Kidney epithelial cell (primary cell): Measurements from ENCODE around the gene SRM. TPM values are rescaled to one million over a fixed set of nuclear protein-coding genes. Genes with fewer than 3 reads are reported as not detected.

Experiments
- DNase-seq: peaks from one replicate; pipeline ENCODE4 v3.0.0-alpha.2; 2010; ENCODE audit warnings: low read depth
- H3K27me3 ChIP-seq: 2 replicates; pipeline ENCODE4 v1.6.0; 2011; ENCODE audit warnings: low read length; ENCODE audit not compliant: control insufficient read depth, insufficient read depth
- H3K36me3 ChIP-seq: 2 replicates; pipeline ENCODE4 v1.5.1; 2011; ENCODE audit warnings: low read length; ENCODE audit not compliant: control insufficient read depth, insufficient read depth
- H3K4me3 ChIP-seq: 2 replicates; pipeline ENCODE4 v1.5.1; 2011; ENCODE audit warnings: low read depth, mild to moderate bottlenecking, control low read depth, low read length
- total RNA-seq: library from RNA; depleted of rRNA; stranded (reverse); fragments of >200 nt; gene quantifications from 2 replicates; pipeline ENCODE4 v1.2.3, GENCODE V29; 2015
- TF ChIP-seq, protein P1 (sequence below): IDR thresholded peaks from 2 replicates; pipeline ENCODE4 v1.5.1; 2011; ENCODE audit warnings: mild to moderate bottlenecking, moderate library complexity, low read length, control low read depth, inconsistent platforms; ENCODE audit not compliant: insufficient read depth, poor library complexity, severe bottlenecking

SRM gene
- total RNA-seq, 1 donor from 2014 or later = 75.0 TPM

DNA sequence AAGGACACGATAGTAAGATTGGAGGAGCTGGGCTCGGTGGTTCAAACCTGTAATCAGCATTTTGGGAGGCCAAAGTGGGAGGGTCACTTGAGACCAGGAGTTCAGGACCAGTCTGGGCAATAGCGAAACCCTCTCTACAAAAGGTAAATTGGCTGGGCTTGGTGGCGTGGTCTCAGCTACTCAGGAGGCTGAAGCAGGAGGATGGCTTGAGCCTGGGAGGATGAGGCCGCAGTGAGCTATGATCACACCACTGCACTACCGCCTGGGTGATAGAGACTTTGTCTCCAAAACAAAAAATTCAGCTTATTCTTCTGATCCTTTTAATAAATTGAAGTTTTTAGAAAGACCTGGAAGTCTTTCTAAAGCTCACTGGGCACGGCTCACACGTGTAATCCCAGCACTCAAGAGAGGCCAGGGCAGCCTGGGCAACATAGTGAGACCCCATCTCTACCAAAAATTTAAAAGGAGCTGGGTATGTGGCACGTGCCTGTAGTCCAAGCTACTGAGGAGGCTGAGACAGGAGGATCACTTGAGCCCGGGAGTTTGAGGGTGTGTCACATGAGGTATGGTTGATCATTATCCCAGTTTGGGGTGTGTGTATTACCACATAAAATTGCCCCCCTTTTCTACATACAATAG, 28.1 kb downstream of the SRM start:
- TF ChIP-seq, protein P1, sequence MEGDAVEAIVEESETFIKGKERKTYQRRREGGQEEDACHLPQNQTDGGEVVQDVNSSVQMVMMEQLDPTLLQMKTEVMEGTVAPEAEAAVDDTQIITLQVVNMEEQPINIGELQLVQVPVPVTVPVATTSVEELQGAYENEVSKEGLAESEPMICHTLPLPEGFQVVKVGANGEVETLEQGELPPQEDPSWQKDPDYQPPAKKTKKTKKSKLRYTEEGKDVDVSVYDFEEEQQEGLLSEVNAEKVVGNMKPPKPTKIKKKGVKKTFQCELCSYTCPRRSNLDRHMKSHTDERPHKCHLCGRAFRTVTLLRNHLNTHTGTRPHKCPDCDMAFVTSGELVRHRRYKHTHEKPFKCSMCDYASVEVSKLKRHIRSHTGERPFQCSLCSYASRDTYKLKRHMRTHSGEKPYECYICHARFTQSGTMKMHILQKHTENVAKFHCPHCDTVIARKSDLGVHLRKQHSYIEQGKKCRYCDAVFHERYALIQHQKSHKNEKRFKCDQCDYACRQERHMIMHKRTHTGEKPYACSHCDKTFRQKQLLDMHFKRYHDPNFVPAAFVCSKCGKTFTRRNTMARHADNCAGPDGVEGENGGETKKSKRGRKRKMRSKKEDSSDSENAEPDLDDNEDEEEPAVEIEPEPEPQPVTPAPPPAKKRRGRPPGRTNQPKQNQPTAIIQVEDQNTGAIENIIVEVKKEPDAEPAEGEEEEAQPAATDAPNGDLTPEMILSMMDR = no peak
- no peaks in the 10 kb centered on the region for H3K36me3 ChIP-seq
- DNase-seq = no peak
- no peak overlapping the region for H3K4me3 ChIP-seq
- no peaks in the 10 kb centered on the region for H3K27me3 ChIP-seq

DNA sequence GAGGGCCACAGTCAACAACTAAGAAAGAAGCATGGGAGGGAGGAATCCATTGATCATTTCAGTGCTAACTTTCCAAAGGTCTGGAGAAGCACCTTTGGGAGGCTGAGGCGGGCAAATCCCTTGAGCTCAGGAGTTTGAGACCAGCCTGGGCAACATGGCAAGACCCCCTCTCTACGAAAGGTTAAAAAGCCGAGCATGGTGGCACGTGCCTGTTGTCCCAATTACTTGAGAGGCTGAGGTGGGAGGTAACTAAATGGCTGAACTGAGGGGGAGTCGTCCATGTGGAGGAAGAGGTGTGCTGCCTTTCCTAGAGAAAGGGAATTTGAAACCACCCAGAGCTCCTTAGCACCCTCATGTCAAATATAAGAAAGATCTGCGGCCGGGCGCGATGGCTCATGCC, 29.0 kb downstream of the SRM start:
- no peak for DNase-seq
- Histone ChIP-seq H3K27me3 (no peaks in the 10 kb centered on the region), H3K36me3 (no peaks in the 10 kb centered on the region), H3K4me3 (no peak overlapping the region)
- TF ChIP-seq, protein P1 = no peak

DNA sequence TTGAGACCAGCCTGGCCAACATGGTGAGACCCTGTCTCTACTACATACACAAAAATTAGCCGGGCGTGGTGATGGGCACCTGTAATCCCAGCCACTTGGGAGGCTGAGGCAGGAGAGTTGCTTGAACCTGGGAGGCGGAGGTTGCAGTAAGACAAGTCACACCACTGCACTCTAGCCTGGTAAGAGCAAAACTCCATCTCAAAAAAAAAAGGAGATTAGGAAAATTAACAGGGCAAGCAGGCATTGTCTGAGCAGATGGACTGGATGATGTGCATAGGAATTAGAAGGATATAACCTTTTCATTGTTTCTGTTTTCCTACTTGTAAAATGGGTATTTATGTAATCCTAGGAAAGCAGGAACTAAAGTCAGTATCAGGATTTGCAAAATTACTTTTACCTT, 31.8 kb downstream of the SRM start:
- TF ChIP-seq, protein P1 = no peak
- no peaks in the 10 kb centered on the region for H3K27me3 ChIP-seq
- H3K36me3 ChIP-seq = no peaks in the 10 kb centered on the region

DNA sequence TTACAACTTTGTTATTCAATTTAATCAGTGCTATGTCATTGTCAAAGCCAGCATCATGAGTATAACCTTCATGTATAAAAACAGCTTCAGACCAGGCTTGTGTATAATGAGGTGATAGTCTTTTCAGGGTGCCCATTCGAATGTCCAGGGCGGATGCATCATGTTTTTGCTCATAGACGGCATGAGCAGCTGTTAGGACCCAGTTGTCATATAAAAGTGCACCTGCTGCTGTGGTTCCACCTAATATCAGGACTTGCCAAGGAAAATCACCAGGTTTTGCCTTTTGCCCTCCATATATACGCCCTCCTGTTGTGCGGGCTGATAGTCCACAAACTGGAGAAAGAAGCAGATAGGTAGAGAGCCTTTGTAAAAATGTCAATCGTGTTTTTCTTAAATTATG, 32.5 kb downstream of the SRM start:
- no peak for DNase-seq
- Histone ChIP-seq H3K4me3 (no peak overlapping the region), H3K27me3 (no peaks in the 10 kb centered on the region), H3K36me3 (no peaks in the 10 kb centered on the region)
- TF ChIP-seq, protein P1 = no peak

More for the DNA sequence above, 31.8 kb downstream of the SRM start:
- H3K4me3 ChIP-seq = no peak overlapping the region
- no peak for DNase-seq

DNA sequence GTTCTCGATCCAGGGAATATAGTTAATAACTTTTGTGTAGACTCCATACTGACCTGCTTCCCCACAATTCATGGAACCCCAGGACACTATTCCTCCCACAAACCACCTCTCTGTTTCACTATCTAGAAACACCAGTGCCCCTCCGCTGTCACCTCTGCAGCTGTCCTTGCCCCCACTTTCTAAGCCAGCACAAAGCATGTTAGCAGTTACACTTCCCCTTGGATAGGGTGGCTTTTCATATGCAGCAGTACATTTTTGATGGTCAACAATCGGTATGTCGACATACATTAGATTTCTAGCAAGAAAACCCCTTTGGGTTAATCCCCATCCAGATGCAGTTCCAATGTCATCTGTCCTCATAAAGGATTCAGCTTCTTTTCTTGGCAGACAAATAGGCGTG, 32.9 kb downstream of the SRM start:
- TF ChIP-seq, protein P1 = no peak
- Histone ChIP-seq H3K4me3 (no peak overlapping the region), H3K27me3 (no peaks in the 10 kb centered on the region), H3K36me3 (no peaks in the 10 kb centered on the region)
- DNase-seq = no peak

DNA sequence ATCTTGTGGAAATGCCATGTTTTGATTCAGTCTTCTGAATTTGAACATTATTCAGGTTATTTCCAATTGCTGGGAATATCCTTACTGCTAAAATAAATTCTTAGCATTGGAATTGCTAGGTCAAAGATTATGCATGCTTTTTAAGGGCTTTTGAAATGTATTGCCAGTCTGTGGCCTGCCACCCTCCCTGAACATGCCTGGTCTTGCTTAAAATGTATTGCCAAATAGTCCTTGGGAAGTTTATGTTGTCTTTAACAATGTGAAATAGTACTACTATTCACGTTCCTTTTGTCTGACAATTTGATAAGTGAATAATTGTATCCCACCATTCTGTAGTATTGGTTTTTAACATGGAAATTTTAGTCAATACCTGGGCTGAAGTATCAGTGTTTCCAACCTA, 33.8 kb downstream of the SRM start:
- H3K27me3 ChIP-seq = no peaks in the 10 kb centered on the region
- no peak for DNase-seq
- no peak overlapping the region for H3K4me3 ChIP-seq
- no peaks in the 10 kb centered on the region for H3K36me3 ChIP-seq
- TF ChIP-seq, protein P1 = no peak
